OCI-LY1 (cell line): ENCODE measurements around the gene ATXN7.

Experiments used
- H2AFZ ChIP-seq: fragments of 200-600 bp; sonication (generic), shearing (Covaris generic); 2 replicates; pipeline ENCODE4 v1.6.0; 2014; ENCODE audit warnings: antibody characterized with exemption, mild to moderate bottlenecking, low read length
- H3F3A ChIP-seq: fragments of 200-600 bp; sonication (generic), shearing (Covaris generic); 2 replicates; pipeline ENCODE4 v1.6.0; 2014; ENCODE audit warnings: mild to moderate bottlenecking, antibody characterized with exemption, low read length, moderate library complexity; ENCODE audit not compliant: insufficient read depth
- H3K27ac ChIP-seq: fragments of 200-600 bp; sonication (generic); 2 replicates; pipeline ENCODE4 v1.5.1; 2014; ENCODE audit warnings: low read length, mixed run types, mild to moderate bottlenecking, low read depth; ENCODE audit not compliant: poor library complexity, severe bottlenecking
- H3K27me3 ChIP-seq: fragments of 200-600 bp; sonication (generic); 2 replicates; pipeline ENCODE4 v1.6.0; 2014; ENCODE audit warnings: antibody characterized with exemption, mild to moderate bottlenecking, low read length, moderate library complexity; ENCODE audit not compliant: insufficient read depth
- H3K36me3 ChIP-seq: fragments of 200-600 bp; sonication (generic); 2 replicates; pipeline ENCODE4 v1.6.1; 2014; ENCODE audit warnings: mild to moderate bottlenecking, antibody characterized with exemption, low read length, moderate library complexity, mixed read lengths; ENCODE audit not compliant: insufficient read depth
- H3K4me1 ChIP-seq: fragments of 200-600 bp; sonication (generic); 2 replicates; pipeline ENCODE4 v1.5.1; 2014; ENCODE audit warnings: mild to moderate bottlenecking, low read length, moderate library complexity; ENCODE audit not compliant: insufficient read depth, severe bottlenecking
- H3K4me2 ChIP-seq: fragments of 200-600 bp; sonication (generic), shearing (Covaris generic); 2 replicates; pipeline ENCODE4 v1.6.1; 2014; ENCODE audit warnings: low read length
- H3K4me3 ChIP-seq: fragments of 200-600 bp; sonication (generic); 2 replicates; pipeline ENCODE4 v1.5.1; 2014; ENCODE audit warnings: low read length, low read depth, mild to moderate bottlenecking, mixed read lengths; ENCODE audit not compliant: poor library complexity, severe bottlenecking
- H3K79me2 ChIP-seq: fragments of 200-600 bp; shearing (Covaris generic); 2 replicates; pipeline ENCODE4 v1.6.1; 2016; ENCODE audit warnings: mixed run types, low read length, mixed read lengths; ENCODE audit not compliant: insufficient read depth
- H3K9ac ChIP-seq: fragments of 200-600 bp; sonication (generic), shearing (Covaris generic); 2 replicates; pipeline ENCODE4 v1.6.1; 2014; ENCODE audit warnings: mild to moderate bottlenecking, low read length, mixed read lengths
- H3K9me2 ChIP-seq: fragments of 200-600 bp; sonication (generic), shearing (Covaris generic); 2 replicates; pipeline ENCODE4 v1.6.1; 2014; ENCODE audit warnings: low read depth, mild to moderate bottlenecking, low read length, mixed read lengths
- H3K9me3 ChIP-seq: fragments of 200-600 bp; shearing (Covaris generic); 2 replicates; pipeline ENCODE4 v1.6.1; 2014; ENCODE audit warnings: low read length, mixed read lengths
- H4K20me1 ChIP-seq: fragments of 200-600 bp; sonication (generic), shearing (Covaris generic); 2 replicates; pipeline ENCODE4 v1.6.0; 2016; ENCODE audit warnings: mild to moderate bottlenecking, low read length; ENCODE audit not compliant: insufficient read depth
- CTCF ChIP-seq: fragments of 200-600 bp; sonication (generic), shearing (Covaris generic); IDR thresholded peaks from 2 replicates; pipeline ENCODE4 v1.5.1; 2017; ENCODE audit warnings: mild to moderate bottlenecking, antibody characterized with exemption, low read length, moderate library complexity, mixed read lengths
- EZH2 ChIP-seq: fragments of 200-600 bp; sonication (generic), shearing (Covaris generic); IDR thresholded peaks from 2 replicates; pipeline ENCODE4 v1.8.0; 2017; ENCODE audit warnings: borderline replicate concordance, mixed run types, mild to moderate bottlenecking, antibody characterized with exemption, low read length, moderate library complexity, mixed read lengths

Gene ATXN7

DNA sequence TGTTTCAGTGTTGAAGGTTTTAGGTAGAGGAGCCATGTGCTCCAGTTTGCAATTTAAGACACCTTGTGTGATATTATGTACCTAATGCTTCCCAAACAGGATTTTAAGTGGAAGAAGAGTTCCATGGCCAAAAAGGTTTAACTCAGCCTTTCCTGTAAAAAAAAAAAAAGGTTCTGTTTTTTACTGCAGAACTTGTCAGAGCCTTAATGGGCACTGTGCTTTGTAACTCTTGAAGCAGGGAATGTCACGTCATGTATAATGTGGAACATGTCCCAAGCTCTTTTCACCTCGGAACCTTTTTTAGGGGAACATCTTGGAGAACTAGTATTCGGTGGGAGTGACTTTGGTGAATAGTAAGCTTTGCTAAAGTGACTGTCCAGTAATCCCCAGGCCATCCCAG is 128.0 kb downstream of the ATXN7 start:
- Histone ChIP-seq H3K4me3 (no peak overlapping the region), H3K79me2 (no peaks in the 10 kb centered on the region), H3K4me1 (no peaks in the 10 kb centered on the region)

DNA sequence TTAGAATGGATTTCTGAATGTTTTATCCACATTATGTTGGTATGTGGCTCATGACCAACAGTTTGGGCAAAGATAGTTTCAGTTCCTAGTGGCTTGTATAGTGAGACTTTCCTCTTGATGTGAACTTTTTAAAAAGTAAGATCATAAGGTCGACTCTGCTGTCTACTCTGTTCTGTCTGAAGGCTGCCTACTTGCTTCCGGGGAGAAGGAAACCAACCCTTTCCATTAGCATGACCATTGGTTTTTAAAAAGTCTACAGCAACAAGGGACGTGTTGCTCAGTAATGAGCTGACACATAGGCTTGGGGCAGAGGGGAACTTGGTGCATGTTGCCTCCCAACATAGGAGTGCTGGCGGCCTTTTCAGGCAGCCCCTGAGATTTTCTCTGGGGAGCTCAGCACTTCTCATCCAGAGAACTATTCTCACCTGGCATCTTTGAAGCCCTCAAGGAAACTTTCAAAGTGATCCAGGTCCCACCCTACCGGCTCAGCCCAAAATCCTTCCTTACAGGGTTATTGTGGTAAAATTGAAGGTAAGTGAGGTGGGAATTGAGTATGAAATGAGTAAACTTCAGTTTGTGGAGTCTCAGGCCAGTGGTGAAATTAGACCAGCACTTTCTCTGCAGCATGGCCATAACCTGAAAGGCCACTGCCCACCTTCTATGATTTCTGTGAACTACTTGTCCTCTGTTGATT is 129.0 kb downstream of the ATXN7 start:
- Histone ChIP-seq H3K9me3 (no peaks in the 10 kb centered on the region), H4K20me1 (no peaks in the 10 kb centered on the region), H3K27me3 (no peaks in the 10 kb centered on the region), H3K9ac (no peak overlapping the region), H3K9me2 (no peaks in the 10 kb centered on the region), H3K27ac (no peak overlapping the region), H3F3A (no peaks in the 10 kb centered on the region), H3K4me2 (no peak overlapping the region), H3K36me3 (peaks cover 98% of the 10 kb centered on the region), H3K4me1 (no peaks in the 10 kb centered on the region), H2AFZ (no peak overlapping the region), H3K79me2 (no peaks in the 10 kb centered on the region), H3K4me3 (no peak overlapping the region)
- TF ChIP-seq EZH2, result no peak
- no peak for TF ChIP-seq CTCF

More for the DNA sequence above, 128.0 kb downstream of the ATXN7 start:
- Histone ChIP-seq H2AFZ (no peak overlapping the region), H3K36me3 (peaks cover 98% of the 10 kb centered on the region), H3F3A (no peaks in the 10 kb centered on the region), H3K9ac (no peak overlapping the region), H3K27ac (no peak overlapping the region), H4K20me1 (no peaks in the 10 kb centered on the region), H3K27me3 (no peaks in the 10 kb centered on the region), H3K9me2 (no peaks in the 10 kb centered on the region), H3K4me2 (no peak overlapping the region), H3K9me3 (no peaks in the 10 kb centered on the region)
- TF ChIP-seq EZH2 (no peak), CTCF (no peak)

GRCh38 chr3:63993653-63994079 is 130.0 kb downstream of the ATXN7 start:
- TF ChIP-seq EZH2 (no peak), CTCF (peak; percentile 79)
- H3F3A ChIP-seq, result no peaks in the 10 kb centered on the region
- no peaks in the 10 kb centered on the region for H4K20me1 ChIP-seq
- no peaks in the 10 kb centered on the region for H3K9me2 ChIP-seq
- no peaks in the 10 kb centered on the region for H3K79me2 ChIP-seq
- no peak overlapping the region for H3K4me3 ChIP-seq
- no peaks in the 10 kb centered on the region for H3K4me1 ChIP-seq
- no peaks in the 10 kb centered on the region for H3K9me3 ChIP-seq
- H3K4me2 ChIP-seq, result no peak overlapping the region
- no peak overlapping the region for H3K27ac ChIP-seq
- no peak overlapping the region for H2AFZ ChIP-seq
- peaks cover 98% of the 10 kb centered on the region for H3K36me3 ChIP-seq
- no peak overlapping the region for H3K9ac ChIP-seq
- H3K27me3 ChIP-seq, result no peaks in the 10 kb centered on the region
